Astrocyte of the cerebellum (primary cell): ENCODE measurements around the gene ZDHHC11B.

ENCODE experiments used
- DNase-seq: peaks from one replicate; pipeline ENCODE4 v3.0.0-alpha.2; 2011; ENCODE audit warnings: low read depth
- H3K4me3 ChIP-seq: 2 replicates; pipeline ENCODE4 v1.5.1; 2011; ENCODE audit warnings: mild to moderate bottlenecking, low read depth, low read length, moderate library complexity
- in situ Hi-C: cut with HindIII; loops from 2 replicates; pipeline ENCODE4 v1.10.0; 2017; ENCODE audit warnings: low sequenced_read_pairs
- TF ChIP-seq, protein P1 (sequence below): IDR thresholded peaks from 2 replicates; pipeline ENCODE4 v1.5.1; 2012; ENCODE audit warnings: low read length, low read depth, moderate library complexity, mild to moderate bottlenecking; ENCODE audit errors: missing control alignments

Gene ZDHHC11B

DNA sequence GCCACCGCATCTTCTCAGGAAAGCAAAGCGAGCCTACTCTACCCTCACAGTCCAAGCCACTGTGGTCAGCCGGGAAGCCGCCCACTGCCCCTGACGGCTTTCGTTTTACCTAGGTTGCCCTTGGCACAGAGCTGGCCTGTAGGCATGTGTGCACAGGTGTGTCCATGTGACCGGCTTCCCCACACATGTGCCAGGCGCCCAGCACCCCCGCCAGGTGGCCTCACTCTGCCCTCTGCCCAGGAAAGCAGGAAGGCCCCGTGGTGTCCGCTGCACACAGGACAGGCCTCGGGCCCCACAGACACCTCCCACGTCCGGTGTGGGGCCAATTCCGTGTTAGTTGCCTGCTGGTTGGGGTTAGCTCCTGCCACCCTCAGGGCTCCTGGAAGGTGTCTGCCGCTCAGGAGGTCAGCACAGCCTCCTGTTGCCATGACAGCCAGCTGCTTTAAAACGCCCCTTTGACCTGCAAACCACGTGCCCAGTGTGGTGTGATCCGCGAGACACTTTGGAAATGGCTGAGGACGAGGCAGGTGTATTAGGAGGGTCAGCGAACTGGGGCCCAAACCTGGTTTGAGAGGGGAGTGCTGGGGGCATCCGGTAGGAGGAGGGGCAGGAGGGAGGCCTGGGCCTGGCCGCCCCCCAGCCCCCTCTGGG lies 120.1 kb downstream of the ZDHHC11B start:
- TF ChIP-seq, protein P1, sequence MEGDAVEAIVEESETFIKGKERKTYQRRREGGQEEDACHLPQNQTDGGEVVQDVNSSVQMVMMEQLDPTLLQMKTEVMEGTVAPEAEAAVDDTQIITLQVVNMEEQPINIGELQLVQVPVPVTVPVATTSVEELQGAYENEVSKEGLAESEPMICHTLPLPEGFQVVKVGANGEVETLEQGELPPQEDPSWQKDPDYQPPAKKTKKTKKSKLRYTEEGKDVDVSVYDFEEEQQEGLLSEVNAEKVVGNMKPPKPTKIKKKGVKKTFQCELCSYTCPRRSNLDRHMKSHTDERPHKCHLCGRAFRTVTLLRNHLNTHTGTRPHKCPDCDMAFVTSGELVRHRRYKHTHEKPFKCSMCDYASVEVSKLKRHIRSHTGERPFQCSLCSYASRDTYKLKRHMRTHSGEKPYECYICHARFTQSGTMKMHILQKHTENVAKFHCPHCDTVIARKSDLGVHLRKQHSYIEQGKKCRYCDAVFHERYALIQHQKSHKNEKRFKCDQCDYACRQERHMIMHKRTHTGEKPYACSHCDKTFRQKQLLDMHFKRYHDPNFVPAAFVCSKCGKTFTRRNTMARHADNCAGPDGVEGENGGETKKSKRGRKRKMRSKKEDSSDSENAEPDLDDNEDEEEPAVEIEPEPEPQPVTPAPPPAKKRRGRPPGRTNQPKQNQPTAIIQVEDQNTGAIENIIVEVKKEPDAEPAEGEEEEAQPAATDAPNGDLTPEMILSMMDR = no peak
- DNase-seq = no peak
- in situ Hi-C loops = no loop called here
- no peak overlapping the region for H3K4me3 ChIP-seq

DNA sequence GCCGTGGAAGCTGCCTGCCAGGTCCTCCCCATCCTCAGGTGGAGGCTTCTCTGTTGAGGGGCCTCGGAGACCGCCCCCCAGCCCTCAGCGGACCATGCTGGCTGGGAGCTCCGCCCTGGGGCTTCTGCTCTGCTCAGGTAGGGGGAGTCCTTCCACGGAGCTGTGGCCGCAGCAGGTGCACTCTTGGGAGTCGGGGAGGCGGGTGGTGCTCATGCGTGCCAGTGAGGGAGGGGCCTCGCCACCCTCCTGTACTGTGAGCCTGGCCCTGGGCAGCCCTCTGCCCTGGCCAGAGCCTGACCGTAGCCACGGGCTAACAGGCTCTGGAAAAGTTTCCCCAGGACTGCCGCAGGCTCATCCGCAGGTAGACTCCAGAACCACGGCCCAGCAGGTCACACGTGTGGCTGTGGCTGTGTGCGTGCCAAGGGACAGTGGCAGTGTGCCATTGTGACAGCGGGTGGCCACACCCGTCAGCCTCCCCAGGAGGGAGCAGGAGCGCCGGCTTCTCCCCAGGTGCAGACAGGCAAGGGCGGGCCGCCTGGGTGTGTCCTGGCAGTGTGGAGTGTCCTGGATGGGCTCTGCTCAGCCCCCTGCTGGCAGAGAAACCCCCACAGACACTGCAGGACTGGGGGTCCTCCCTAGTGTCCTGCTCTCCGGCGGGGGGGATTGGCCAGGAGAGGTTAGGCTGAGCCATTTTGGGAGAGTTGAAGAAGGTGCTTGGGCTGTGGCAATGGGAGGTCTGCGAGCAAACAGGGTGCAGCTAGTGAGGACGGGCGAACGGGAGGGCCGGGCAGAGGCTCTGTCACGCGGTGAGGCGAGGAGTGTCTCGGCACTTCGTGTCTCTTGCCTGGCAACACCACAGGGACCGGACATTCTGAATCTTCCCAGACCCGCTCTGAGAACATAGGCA lies 120.8 kb downstream of the ZDHHC11B start:
- DNase-seq = no peak
- no peak overlapping the region for H3K4me3 ChIP-seq
- TF ChIP-seq, protein P1 = no peak
- in situ Hi-C loops = no loop called here

DNA sequence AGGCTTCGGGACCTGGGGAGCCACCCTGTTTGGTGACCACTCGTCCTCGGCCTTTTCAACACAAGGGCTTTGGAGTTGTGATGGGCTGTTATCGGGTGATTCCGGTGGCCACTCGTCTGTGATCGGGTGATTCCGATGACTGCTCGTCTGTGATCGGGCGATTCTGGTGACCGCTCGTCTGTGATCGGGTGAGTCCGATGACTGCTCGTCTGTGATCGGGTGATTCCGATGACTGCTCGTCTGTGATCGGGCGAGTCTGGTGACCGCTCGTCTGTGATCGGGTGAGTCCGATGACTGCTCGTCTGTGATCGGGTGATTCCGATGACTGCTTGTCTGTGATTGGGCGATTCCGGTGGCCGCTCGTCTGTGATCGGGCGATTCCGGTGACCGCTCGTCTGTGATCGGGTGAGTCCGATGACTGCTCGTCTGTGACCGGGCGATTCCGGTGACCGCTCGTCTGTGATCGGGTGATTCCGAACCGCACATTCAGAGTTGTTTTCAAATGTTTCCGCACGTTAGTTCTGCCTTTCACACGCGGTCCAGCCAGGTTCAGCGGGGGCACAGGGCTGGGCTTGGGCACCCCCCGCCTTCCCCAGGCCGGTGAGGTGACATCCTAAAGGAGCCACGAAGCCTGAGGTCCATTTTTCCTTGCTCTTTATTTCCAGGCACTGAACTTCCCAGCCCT lies 121.6 kb downstream of the ZDHHC11B start:
- in situ Hi-C loops = no loop called here
- DNase-seq = no peak
- TF ChIP-seq, protein P1 = no peak
- no peak overlapping the region for H3K4me3 ChIP-seq

DNA sequence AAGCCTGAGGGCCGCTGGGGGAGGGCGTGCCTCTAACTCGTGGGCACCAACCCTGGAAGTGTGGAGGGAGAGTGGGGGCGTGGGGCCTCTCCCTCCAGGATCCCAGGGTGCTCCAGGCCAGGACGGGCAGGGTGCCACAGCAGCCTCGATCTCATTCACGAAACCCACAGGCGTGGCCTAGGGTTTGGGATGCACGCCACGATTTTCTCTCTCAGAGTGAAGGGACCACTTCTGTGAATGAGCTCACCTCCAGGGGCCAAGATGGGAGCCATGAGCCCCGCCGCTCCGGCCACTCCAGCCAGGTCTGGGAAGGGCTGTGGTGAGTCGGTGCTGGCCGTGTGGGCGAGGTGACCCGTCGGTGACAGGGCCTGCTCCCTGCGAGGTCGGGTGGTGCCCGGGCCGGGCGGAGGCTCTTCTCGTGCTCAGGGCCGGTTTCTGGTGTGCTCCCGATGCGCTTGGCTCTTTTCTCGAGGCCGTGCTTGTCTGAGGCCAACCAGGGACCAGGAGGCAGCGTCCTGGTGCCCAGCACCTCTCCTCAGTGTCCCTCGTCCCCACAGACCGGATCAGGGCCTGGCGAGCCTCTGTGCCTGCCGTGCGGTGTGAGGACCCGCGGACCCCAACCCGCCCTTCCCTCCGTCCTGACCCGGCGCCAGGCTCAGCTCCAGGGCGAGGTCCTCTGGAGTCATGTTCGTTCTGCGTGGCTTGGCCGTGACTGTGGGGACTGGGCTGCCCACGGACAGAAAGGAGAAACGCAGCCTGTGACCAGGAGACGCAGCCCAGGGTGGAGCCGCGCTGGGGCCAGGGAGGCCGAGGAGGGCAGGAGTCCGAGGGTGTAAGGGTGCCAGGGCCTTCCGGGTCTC lies 122.4 kb downstream of the ZDHHC11B start:
- TF ChIP-seq, protein P1 = no peak
- no peak for DNase-seq
- in situ Hi-C loops = no loop called here
- H3K4me3 ChIP-seq = no peak overlapping the region

DNA sequence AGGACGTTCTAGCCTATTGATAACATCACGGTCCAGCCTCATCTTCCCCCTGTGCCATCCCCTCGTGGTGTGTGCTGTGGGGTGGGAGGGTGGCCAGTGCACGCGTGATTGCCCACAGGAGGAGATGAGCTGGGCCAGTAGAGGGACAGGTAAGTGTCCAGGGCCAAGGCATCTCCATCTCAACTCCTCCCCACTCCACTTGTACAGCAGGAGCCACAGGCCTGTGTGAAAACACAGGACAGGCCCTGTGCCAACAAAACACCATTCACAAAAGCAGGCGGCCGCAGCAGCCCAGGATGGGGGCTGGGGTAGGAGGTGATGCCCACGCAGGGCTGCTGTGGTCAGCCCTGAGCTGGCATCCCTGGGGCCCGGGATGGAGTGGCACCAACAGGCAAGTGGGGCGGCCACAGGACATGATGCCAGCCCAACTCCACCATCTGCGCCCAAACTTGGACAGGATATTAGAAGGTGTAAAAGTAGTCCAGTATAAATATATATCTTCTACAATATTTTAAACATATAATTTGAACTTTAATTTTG lies 124.0 kb downstream of the ZDHHC11B start:
- H3K4me3 ChIP-seq = no peak overlapping the region
- no peak for DNase-seq
- in situ Hi-C loops = no loop called here
- TF ChIP-seq, protein P1 = no peak
